IPS-15b (cell line): ENCODE measurements around the gene USP46.

Source experiments
- H3K27me3 ChIP-seq: one replicate; pipeline ENCODE4 v1.6.1; 2013; ENCODE audit warnings: low read length; ENCODE audit not compliant: control insufficient read depth, insufficient read depth
- H3K36me3 ChIP-seq: one replicate; pipeline ENCODE4 v1.6.1; 2013; ENCODE audit warnings: low read length; ENCODE audit not compliant: control insufficient read depth, insufficient read depth
- H3K4me1 ChIP-seq: one replicate; pipeline ENCODE4 v1.6.1; 2013; ENCODE audit warnings: mild to moderate bottlenecking, low read length; ENCODE audit not compliant: control insufficient read depth, insufficient read depth
- H3K4me3 ChIP-seq: one replicate; pipeline ENCODE4 v1.5.1; 2013; ENCODE audit warnings: low read depth, low read length
- H3K9ac ChIP-seq: one replicate; pipeline ENCODE4 v1.6.1; 2013; ENCODE audit warnings: low read depth, mild to moderate bottlenecking, low read length
- H3K9me3 ChIP-seq: one replicate; pipeline ENCODE4 v1.6.1; 2013; ENCODE audit warnings: mild to moderate bottlenecking, low read length; ENCODE audit not compliant: control insufficient read depth, insufficient read depth

USP46 gene

GRCh38 chr4:52675111-52675510, 16.0 kb upstream of the USP46 start:
- H3K4me1 ChIP-seq, result no peaks in the 10 kb centered on the region
- H3K4me3 ChIP-seq, result no peak overlapping the region
- H3K36me3 ChIP-seq, result no peaks in the 10 kb centered on the region
- no peaks in the 10 kb centered on the region for H3K27me3 ChIP-seq
- H3K9ac ChIP-seq, result no peak overlapping the region
- no peaks in the 10 kb centered on the region for H3K9me3 ChIP-seq

- Histone ChIP-seq H3K4me3 (no peak overlapping the region), H3K27me3 (no peaks in the 10 kb centered on the region), H3K9ac (no peak overlapping the region), H3K9me3 (no peaks in the 10 kb centered on the region), H3K36me3 (no peaks in the 10 kb centered on the region), H3K4me1 (no peaks in the 10 kb centered on the region)
Observed at GRCh38 chr4:52670739-52671138, 11.6 kb upstream of the USP46 start.

GRCh38 chr4:52670121-52670520, 11.0 kb upstream of the USP46 start:
- Histone ChIP-seq H3K36me3 (no peaks in the 10 kb centered on the region), H3K9me3 (no peaks in the 10 kb centered on the region), H3K4me3 (no peak overlapping the region), H3K9ac (no peak overlapping the region), H3K4me1 (no peaks in the 10 kb centered on the region), H3K27me3 (no peaks in the 10 kb centered on the region)

- H3K4me1 ChIP-seq, result peaks cover 5% of the 10 kb centered on the region
- H3K27me3 ChIP-seq, result peaks cover 3% of the 10 kb centered on the region
- H3K9ac ChIP-seq, result no peak overlapping the region
- H3K36me3 ChIP-seq, result no peaks in the 10 kb centered on the region
- H3K9me3 ChIP-seq, result no peaks in the 10 kb centered on the region
- no peak overlapping the region for H3K4me3 ChIP-seq
Observed at GRCh38 chr4:52665592-52665991, 6.5 kb upstream of the USP46 start.

- H3K9me3 ChIP-seq, result no peaks in the 10 kb centered on the region
- no peak overlapping the region for H3K9ac ChIP-seq
- H3K4me1 ChIP-seq, result peaks cover 8% of the 10 kb centered on the region
- H3K27me3 ChIP-seq, result peaks cover 10% of the 10 kb centered on the region
- H3K4me3 ChIP-seq, result no peak overlapping the region
- no peaks in the 10 kb centered on the region for H3K36me3 ChIP-seq
Observed at GRCh38 chr4:52664479-52664878, 5.4 kb upstream of the USP46 start.

- H3K9ac ChIP-seq, result no peak overlapping the region
- no peaks in the 10 kb centered on the region for H3K9me3 ChIP-seq
- H3K4me3 ChIP-seq, result peak overlapping the region; percentile 4
- peaks cover 18% of the 10 kb centered on the region for H3K4me1 ChIP-seq
- peaks cover 10% of the 10 kb centered on the region for H3K27me3 ChIP-seq
- no peaks in the 10 kb centered on the region for H3K36me3 ChIP-seq
Observed at GRCh38 chr4:52661966-52662690, 3.0 kb upstream of the USP46 start.

GRCh38 chr4:52660643-52661042, 1.5 kb upstream of the USP46 start:
- Histone ChIP-seq H3K9ac (no peak overlapping the region), H3K9me3 (no peaks in the 10 kb centered on the region), H3K4me3 (peak overlapping the region; percentile 70), H3K27me3 (peaks cover 10% of the 10 kb centered on the region), H3K36me3 (no peaks in the 10 kb centered on the region), H3K4me1 (peaks cover 23% of the 10 kb centered on the region)

- no peaks in the 10 kb centered on the region for H3K9me3 ChIP-seq
- H3K4me3 ChIP-seq, result peak overlapping the region; percentile 70
- H3K9ac ChIP-seq, result peak overlapping the region; percentile 56
- H3K36me3 ChIP-seq, result no peaks in the 10 kb centered on the region
- H3K4me1 ChIP-seq, result peaks cover 23% of the 10 kb centered on the region
- H3K27me3 ChIP-seq, result peaks cover 10% of the 10 kb centered on the region
Observed at GRCh38 chr4:52659722-52660261, 691 bp upstream of the USP46 start.

GRCh38 chr4:52658641-52659000, 480 bp downstream of the USP46 start:
- Histone ChIP-seq H3K9me3 (no peaks in the 10 kb centered on the region), H3K4me3 (peak overlapping the region; percentile 64), H3K27me3 (peaks cover 10% of the 10 kb centered on the region), H3K9ac (no peak overlapping the region), H3K4me1 (peaks cover 23% of the 10 kb centered on the region), H3K36me3 (no peaks in the 10 kb centered on the region)

- Histone ChIP-seq H3K4me3 (peak overlapping the region; percentile 64), H3K36me3 (no peaks in the 10 kb centered on the region), H3K4me1 (peaks cover 23% of the 10 kb centered on the region), H3K9me3 (no peaks in the 10 kb centered on the region), H3K9ac (no peak overlapping the region), H3K27me3 (peaks cover 10% of the 10 kb centered on the region)
Observed at GRCh38 chr4:52657618-52658501, 1.2 kb downstream of the USP46 start.

GRCh38 chr4:52657292-52657617, 1.8 kb downstream of the USP46 start:
- Histone ChIP-seq H3K4me3 (peak overlapping the region; percentile 64), H3K9me3 (no peaks in the 10 kb centered on the region), H3K36me3 (no peaks in the 10 kb centered on the region), H3K27me3 (peaks cover 10% of the 10 kb centered on the region), H3K4me1 (peaks cover 19% of the 10 kb centered on the region), H3K9ac (no peak overlapping the region)

GRCh38 chr4:52655506-52655905, 3.6 kb downstream of the USP46 start:
- H3K9ac ChIP-seq, result no peak overlapping the region
- H3K4me1 ChIP-seq, result peaks cover 18% of the 10 kb centered on the region
- peaks cover 7% of the 10 kb centered on the region for H3K27me3 ChIP-seq
- no peaks in the 10 kb centered on the region for H3K9me3 ChIP-seq
- H3K4me3 ChIP-seq, result no peak overlapping the region
- no peaks in the 10 kb centered on the region for H3K36me3 ChIP-seq
